ENCODE measurements around the gene MILR1.

DNA sequence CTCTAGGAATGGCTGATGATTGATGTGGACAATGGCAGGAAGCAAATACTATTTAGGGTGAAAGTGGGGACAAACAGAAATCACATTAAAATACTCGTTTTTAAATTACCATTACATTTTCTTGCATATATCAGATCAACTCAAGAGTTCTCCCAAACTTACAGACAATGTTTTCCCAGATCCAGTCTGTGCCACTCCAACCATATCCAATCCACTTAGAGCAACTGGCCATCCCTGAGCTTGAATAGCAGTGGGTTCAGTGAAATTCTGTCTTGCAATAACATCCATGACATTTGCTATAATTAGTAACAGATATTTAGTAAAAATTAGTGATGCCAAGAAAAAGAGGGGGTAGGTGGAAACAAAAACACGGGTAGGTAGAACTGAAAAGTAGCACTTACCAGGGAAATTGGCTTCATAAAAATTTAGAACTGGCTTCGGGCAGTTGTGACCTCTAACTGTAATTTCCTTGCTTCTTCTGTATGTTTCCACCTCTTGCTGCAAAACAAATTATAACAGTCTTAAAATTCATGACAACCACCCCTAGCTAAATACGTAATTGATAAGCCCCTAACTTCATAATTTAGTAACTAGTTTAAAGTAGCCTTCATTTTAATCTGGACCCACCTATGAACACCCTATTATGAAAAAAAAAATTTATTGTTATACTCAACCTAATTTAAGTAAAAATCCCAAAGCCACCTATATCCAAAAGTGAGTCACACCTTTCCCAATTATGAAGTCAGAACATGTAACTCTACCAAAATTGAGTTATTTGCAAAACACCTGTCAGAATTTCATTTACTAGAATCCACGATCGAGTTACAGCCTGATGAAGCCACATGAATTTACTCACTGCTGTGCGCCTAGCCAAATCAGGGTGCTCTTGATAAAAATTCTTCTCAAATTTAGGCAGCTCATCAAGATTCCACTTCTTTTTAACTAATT lies 55.2 kb downstream of the MILR1 start:
- TF ChIP-seq, protein P1, sequence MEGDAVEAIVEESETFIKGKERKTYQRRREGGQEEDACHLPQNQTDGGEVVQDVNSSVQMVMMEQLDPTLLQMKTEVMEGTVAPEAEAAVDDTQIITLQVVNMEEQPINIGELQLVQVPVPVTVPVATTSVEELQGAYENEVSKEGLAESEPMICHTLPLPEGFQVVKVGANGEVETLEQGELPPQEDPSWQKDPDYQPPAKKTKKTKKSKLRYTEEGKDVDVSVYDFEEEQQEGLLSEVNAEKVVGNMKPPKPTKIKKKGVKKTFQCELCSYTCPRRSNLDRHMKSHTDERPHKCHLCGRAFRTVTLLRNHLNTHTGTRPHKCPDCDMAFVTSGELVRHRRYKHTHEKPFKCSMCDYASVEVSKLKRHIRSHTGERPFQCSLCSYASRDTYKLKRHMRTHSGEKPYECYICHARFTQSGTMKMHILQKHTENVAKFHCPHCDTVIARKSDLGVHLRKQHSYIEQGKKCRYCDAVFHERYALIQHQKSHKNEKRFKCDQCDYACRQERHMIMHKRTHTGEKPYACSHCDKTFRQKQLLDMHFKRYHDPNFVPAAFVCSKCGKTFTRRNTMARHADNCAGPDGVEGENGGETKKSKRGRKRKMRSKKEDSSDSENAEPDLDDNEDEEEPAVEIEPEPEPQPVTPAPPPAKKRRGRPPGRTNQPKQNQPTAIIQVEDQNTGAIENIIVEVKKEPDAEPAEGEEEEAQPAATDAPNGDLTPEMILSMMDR (IDR thresholded peaks at IDR 0.05; ENCODE audit: borderline replicate concordance, extremely low read depth, low read length, poor library complexity, severe bottlenecking): no peak
- TF ChIP-seq EZH2 (IDR thresholded peaks at IDR 0.05; ENCODE audit: borderline replicate concordance, low read depth, low read length, severe bottlenecking): no peak
